ENCODE data around the gene SLCO2B1.

The SLCO2B1 gene

GRCh38 chr11:75184757-75185425, 34.0 kb downstream of the SLCO2B1 start:
- no peak for TF ChIP-seq CTCF (IDR thresholded peaks at IDR 0.05; ENCODE audit: borderline replicate concordance, insufficient read depth, low read depth, low read length)
- H3K4me3 ChIP-seq (ENCODE audit: low read depth, low read length), result no peak overlapping the region

GRCh38 chr11:75185866-75186265, 35.0 kb downstream of the SLCO2B1 start:
- no peak overlapping the region for H3K4me3 ChIP-seq (ENCODE audit: low read depth, low read length)
- no peak for TF ChIP-seq CTCF (IDR thresholded peaks at IDR 0.05; ENCODE audit: borderline replicate concordance, insufficient read depth, low read depth, low read length)

GRCh38 chr11:75186999-75187398, 36.1 kb downstream of the SLCO2B1 start:
- H3K4me3 ChIP-seq (ENCODE audit: low read depth, low read length), result no peak overlapping the region
- TF ChIP-seq CTCF (IDR thresholded peaks at IDR 0.05; ENCODE audit: borderline replicate concordance, insufficient read depth, low read depth, low read length), result no peak

GRCh38 chr11:75188671-75189070, 37.8 kb downstream of the SLCO2B1 start:
- no peak overlapping the region for H3K4me3 ChIP-seq (ENCODE audit: low read depth, low read length)
- TF ChIP-seq CTCF (IDR thresholded peaks at IDR 0.05; ENCODE audit: borderline replicate concordance, insufficient read depth, low read depth, low read length), result no peak

- no peak for TF ChIP-seq CTCF (IDR thresholded peaks at IDR 0.05; ENCODE audit: borderline replicate concordance, insufficient read depth, low read depth, low read length)
- H3K4me3 ChIP-seq (ENCODE audit: low read depth, low read length), result no peak overlapping the region
Observed at GRCh38 chr11:75189108-75189507, 38.2 kb downstream of the SLCO2B1 start.

GRCh38 chr11:75189911-75190310, 39.0 kb downstream of the SLCO2B1 start:
- no peak for TF ChIP-seq CTCF (IDR thresholded peaks at IDR 0.05; ENCODE audit: borderline replicate concordance, insufficient read depth, low read depth, low read length)
- no peak overlapping the region for H3K4me3 ChIP-seq (ENCODE audit: low read depth, low read length)

GRCh38 chr11:75190652-75191329, 39.9 kb downstream of the SLCO2B1 start:
- no peak for TF ChIP-seq CTCF (IDR thresholded peaks at IDR 0.05; ENCODE audit: borderline replicate concordance, insufficient read depth, low read depth, low read length)
- H3K4me3 ChIP-seq (ENCODE audit: low read depth, low read length), result no peak overlapping the region

Measured in GM12875 (cell line).